ENCODE data around the gene PLPPR1.

DNA sequence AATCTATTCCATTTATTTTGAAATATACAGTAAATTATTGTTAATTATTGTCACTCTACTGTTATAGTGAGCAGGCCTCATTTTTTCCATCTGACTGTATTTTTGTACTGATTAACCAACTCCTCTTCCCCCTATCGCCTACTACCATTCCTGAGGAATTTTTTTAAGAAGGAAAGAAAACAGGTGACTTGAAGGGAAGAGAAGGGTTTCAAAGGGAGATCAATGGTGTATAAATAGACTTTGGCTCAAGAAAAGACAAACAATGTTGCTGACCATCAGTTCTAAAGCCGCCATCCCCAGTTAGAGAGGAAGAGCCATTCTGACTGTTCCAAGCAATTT is 286.6 kb downstream of the PLPPR1 start:
- TF ChIP-seq, protein P1, sequence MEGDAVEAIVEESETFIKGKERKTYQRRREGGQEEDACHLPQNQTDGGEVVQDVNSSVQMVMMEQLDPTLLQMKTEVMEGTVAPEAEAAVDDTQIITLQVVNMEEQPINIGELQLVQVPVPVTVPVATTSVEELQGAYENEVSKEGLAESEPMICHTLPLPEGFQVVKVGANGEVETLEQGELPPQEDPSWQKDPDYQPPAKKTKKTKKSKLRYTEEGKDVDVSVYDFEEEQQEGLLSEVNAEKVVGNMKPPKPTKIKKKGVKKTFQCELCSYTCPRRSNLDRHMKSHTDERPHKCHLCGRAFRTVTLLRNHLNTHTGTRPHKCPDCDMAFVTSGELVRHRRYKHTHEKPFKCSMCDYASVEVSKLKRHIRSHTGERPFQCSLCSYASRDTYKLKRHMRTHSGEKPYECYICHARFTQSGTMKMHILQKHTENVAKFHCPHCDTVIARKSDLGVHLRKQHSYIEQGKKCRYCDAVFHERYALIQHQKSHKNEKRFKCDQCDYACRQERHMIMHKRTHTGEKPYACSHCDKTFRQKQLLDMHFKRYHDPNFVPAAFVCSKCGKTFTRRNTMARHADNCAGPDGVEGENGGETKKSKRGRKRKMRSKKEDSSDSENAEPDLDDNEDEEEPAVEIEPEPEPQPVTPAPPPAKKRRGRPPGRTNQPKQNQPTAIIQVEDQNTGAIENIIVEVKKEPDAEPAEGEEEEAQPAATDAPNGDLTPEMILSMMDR (IDR thresholded peaks at IDR 0.05; ENCODE audit: insufficient read depth, low read length, poor library complexity, severe bottlenecking), result no peak
- TF ChIP-seq EZH2phosphoT487 (conservative IDR thresholded peaks at IDR 0.05; ENCODE audit: low read length), result no peak

Measured in SU-DHL-6 (cell line).